Lung (tissue), 12 donors: ENCODE results near the gene ZNF544. TPM values are rescaled to one million over a fixed set of nuclear protein-coding genes. Genes with fewer than 3 reads are reported as not detected.

Source experiments
- ATAC-seq: fragments of 200-7000 bp; cut with Tn5 transposase; one replicate; pipeline ENCODE4 v1.9.1; 2020; ENCODE audit warnings: moderate number of reproducible peaks; ENCODE audit not compliant: insufficient read depth, low FRiP score
- DNase-seq, 3 donors: peaks; one replicate each; pipeline ENCODE4 v3.0.0-alpha.2; 2013 to 2017
- H3K27ac ChIP-seq, 2 donors: one replicate each; pipeline ENCODE4 v1.5.1; 2013; ENCODE audit warnings: mild to moderate bottlenecking in 2 of 2, moderate library complexity in 2 of 2, control low read depth in 1 of 2, inconsistent platforms in 1 of 2, low read depth in 1 of 2, low read length in 1 of 2
- H3K27me3 ChIP-seq, 3 donors: one replicate each; pipeline ENCODE4 v1.5.1; 2013; ENCODE audit warnings: low read length in 2 of 3; ENCODE audit not compliant: control insufficient read depth in 3 of 3, insufficient read depth in 3 of 3
- H3K36me3 ChIP-seq, 4 donors: one replicate each; pipeline ENCODE4 v1.5.1; 2013; ENCODE audit warnings: low read length in 4 of 4, mild to moderate bottlenecking in 1 of 4, moderate library complexity in 1 of 4; ENCODE audit not compliant: control insufficient read depth in 4 of 4, insufficient read depth in 4 of 4
- H3K4me1 ChIP-seq, 5 donors: one replicate each; pipeline ENCODE4 v1.5.1; 2013; ENCODE audit warnings: low read length in 5 of 5, mild to moderate bottlenecking in 2 of 5, moderate library complexity in 1 of 5; ENCODE audit not compliant: control insufficient read depth in 5 of 5, insufficient read depth in 5 of 5
- H3K4me3 ChIP-seq: one replicate; pipeline ENCODE4 v1.5.1; 2013; ENCODE audit warnings: mild to moderate bottlenecking, control low read depth, moderate library complexity
- H3K9ac ChIP-seq, 2 donors: one replicate each; pipeline ENCODE4 v1.5.1; 2013; ENCODE audit warnings: low read length in 2 of 2, control low read depth in 1 of 2; ENCODE audit not compliant: insufficient read depth in 1 of 2
- H3K9me3 ChIP-seq, 4 donors: one replicate each; pipeline ENCODE4 v1.5.1; 2013; ENCODE audit warnings: low read length in 3 of 4, mild to moderate bottlenecking in 1 of 4, moderate library complexity in 1 of 4; ENCODE audit not compliant: control insufficient read depth in 4 of 4, insufficient read depth in 3 of 4
- CTCF ChIP-seq: IDR thresholded peaks from 2 replicates; pipeline ENCODE4 v1.5.1; 2012; ENCODE audit warnings: mild to moderate bottlenecking; ENCODE audit errors: control extremely low read depth, extremely low read depth
- WGBS, 2 donors: extraction: QIAGEN DNeasy Blood & Tissue Kit; methylation state at CpG; one replicate each; pipeline ENCODE4 v1.1.7; 2013; 5-methylcytosine and 5-hydroxymethylcytosine counted together
- polyA plus RNA-seq, 2 donors: library from polyadenylated mRNA; stranded (reverse); fragments of 200-250 nt; gene quantifications; one replicate each; pipeline ENCODE4 v1.2.1, GENCODE V29; 2013
- total RNA-seq, 2 donors: library from RNA; depleted of rRNA in 1 of 2; stranded (reverse); fragments of >200 nt in 1 of 2; gene quantifications; one replicate each; pipeline ENCODE4 v1.2.1, GENCODE V29; 2014 to 2021
- donor health status: control.
- donor health status: control.
- donor health status: Bipolar disorder and iron deficiency.
- donor health status: healthy.
- donor health status: DM: yes; HTN: yes; CAD: no.

The ZNF544 gene
- total and polyA plus RNA-seq, 4 donors = 9.6 to 41.6 (median 16.7) TPM

DNA sequence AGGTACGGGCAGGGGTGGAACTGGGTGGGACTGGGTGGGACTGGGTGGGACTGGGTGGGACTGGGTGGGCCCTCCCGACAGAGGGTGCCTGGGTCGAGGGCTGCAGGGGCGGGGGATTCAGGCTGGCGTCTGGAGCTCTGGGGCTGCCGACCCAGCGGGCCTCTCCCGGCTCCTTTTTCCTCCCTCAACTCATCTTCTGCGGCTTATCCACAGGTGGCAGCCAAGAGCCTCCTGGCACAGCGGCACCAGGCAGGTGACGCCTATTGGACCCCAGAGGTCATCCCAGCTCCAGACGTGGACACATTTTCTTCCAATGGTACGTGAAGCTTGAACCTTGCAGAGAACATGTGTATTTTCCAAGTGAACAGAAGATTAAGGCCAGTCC is 533 bp downstream of the ZNF544 start:
- ATAC-seq = no peak
- peaks cover 0 to 40% (median 18%) of the 10 kb centered on the region in 4 donors for H3K9me3 ChIP-seq
- peak overlapping the region in 1 of 2 donors; percentile 75 for H3K9ac ChIP-seq

DNA sequence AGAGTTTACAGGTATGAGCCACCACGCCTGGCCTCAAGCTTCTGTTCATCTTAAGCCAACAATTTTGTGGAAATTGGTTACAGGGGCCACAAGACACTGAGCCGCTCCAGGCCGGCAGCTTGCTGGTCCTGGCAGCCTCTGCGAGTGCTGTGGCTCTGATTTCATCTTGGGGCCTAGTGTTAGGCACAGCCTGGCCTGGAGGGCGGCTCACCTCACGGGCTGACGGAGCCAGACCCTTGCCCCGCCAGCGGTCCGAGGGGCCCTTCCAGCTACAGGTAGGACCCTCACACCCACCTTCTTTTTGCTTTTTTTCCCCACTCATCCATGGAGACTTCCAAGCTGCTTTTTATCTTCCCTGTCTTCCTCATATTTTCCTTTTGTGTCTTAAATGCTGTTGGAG is 8.6 kb downstream of the ZNF544 start:
- Histone ChIP-seq H3K4me3 (no peak overlapping the region), H3K9me3 (peaks cover 4 to 64% (median 25%) of the 10 kb centered on the region in 4 donors), H3K36me3 (peaks cover 21 to 80% (median 54%) of the 10 kb centered on the region in 4 donors), H3K27me3 (no peaks in the 10 kb centered on the region), H3K9ac (no peak overlapping the region), H3K27ac (no peak overlapping the region), H3K4me1 (no peaks in the 10 kb centered on the region)
- 98% methylated on average over 10 of the region's 10 CpGs for WGBS, 2 donors
- ATAC-seq (no peak), DNase-seq (no peak)
- TF ChIP-seq CTCF = no peak

More for the DNA sequence above, 533 bp downstream of the ZNF544 start:
- H3K27ac ChIP-seq = peak overlapping the region; percentile 65 to 86
- H3K4me3 ChIP-seq = peak overlapping the region; percentile 63
- peak; percentile 31 to 56 (median 41) for DNase-seq
- H3K36me3 ChIP-seq = peaks cover 5 to 44% (median 34%) of the 10 kb centered on the region in 4 donors
- WGBS, 2 donors = 18 to 27% methylated on average over 13 of the region's 13 CpGs
- H3K27me3 ChIP-seq = no peaks in the 10 kb centered on the region
- peaks cover 0 to 12% (median 6%) of the 10 kb centered on the region in 5 donors for H3K4me1 ChIP-seq
- no peak for TF ChIP-seq CTCF

DNA sequence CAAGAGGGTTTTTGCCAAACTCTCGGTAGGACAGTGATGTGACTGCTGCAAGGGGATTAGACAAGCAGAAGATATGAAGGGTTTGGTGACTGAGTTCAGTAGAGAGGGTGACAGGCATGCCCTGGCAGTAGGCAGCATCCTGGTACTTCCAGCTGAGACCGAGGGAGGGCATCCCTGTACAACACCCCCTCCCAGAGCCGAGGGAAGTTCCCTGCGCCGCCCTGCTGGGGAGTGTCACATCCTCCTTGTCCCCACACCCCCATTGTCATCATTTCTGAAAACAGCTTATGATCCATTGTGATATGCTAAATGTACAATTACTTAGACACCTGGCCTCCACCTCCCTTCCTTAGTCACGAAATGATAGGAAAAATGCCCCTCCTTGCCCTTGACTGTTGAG is 14.6 kb downstream of the ZNF544 start:
- no peak overlapping the region for H3K27ac ChIP-seq
- H3K4me3 ChIP-seq = no peak overlapping the region
- H3K27me3 ChIP-seq = no peaks in the 10 kb centered on the region
- TF ChIP-seq CTCF = no peak
- no peak overlapping the region for H3K9ac ChIP-seq
- no peaks in the 10 kb centered on the region for H3K4me1 ChIP-seq
- no peak for ATAC-seq
- peaks cover 0 to 88% (median 50%) of the 10 kb centered on the region in 4 donors for H3K9me3 ChIP-seq
- no peak for DNase-seq
- 97 to 99% methylated on average over 6 of the region's 6 CpGs for WGBS, 2 donors
- peaks cover 46 to 86% (median 69%) of the 10 kb centered on the region in 4 donors for H3K36me3 ChIP-seq

GRCh38 chr19:58248886-58249285 is 20.2 kb downstream of the ZNF544 start:
- no peak for TF ChIP-seq CTCF
- DNase-seq = no peak
- no peak overlapping the region for H3K9ac ChIP-seq
- H3K4me3 ChIP-seq = no peak overlapping the region
- H3K9me3 ChIP-seq = peaks cover 34 to 81% (median 54%) of the 10 kb centered on the region in 4 donors
- no peak for ATAC-seq
- peaks cover 50 to 87% (median 82%) of the 10 kb centered on the region in 4 donors for H3K36me3 ChIP-seq
- no peaks in the 10 kb centered on the region for H3K4me1 ChIP-seq
- 98 to 99% methylated on average over 3 of the region's 3 CpGs for WGBS, 2 donors
- H3K27ac ChIP-seq = no peak overlapping the region
- no peaks in the 10 kb centered on the region for H3K27me3 ChIP-seq
